ENCODE results near the gene ARAF. TPM values are rescaled to one million over a fixed set of nuclear protein-coding genes. Genes with fewer than 3 reads are reported as not detected.
"Not testable (repeated sequence)": the region's sequence is repeated elsewhere in the genome, so short reads cannot be mapped to it uniquely, and the experiment has no call there.

ARAF gene
- total RNA-seq, 1 donor from 2014 or later = 7.3 TPM

DNA sequence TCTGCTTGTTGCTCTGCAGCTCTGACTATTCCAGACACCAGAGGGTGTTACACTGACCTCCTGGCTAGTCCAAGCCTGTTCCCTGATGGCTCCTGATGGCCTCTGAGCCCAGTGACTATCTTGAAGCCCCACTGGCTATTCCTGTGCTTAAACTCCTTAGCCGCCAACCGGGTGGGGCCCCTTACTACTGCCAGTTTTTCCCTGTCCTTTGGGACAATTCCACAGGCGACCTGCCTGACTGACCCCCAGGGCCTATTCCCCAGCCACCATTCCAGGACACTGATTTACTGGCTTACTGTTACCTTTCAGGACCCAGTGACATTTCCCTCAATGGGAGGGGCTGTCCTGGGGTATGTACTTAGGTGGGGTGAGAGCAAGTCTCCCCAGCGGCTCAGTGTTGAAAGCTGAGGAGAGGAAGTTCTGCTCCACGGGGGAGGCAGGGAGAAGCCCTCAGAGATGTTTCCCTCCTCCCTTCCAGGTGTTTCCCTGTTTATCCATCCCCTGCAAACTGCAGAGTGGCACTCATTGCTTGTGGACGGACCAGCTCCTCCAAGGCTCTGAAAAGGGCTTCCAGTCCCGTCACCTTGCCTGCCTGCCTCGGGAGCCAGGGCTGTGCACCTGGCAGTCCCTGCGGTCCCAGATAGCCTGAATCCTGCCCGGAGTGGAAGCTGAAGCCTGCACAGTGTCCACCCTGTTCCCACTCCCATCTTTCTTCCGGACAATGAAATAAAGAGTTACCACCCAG is 25.2 kb downstream of the ARAF start:
- DNase-seq = no peak

DNA sequence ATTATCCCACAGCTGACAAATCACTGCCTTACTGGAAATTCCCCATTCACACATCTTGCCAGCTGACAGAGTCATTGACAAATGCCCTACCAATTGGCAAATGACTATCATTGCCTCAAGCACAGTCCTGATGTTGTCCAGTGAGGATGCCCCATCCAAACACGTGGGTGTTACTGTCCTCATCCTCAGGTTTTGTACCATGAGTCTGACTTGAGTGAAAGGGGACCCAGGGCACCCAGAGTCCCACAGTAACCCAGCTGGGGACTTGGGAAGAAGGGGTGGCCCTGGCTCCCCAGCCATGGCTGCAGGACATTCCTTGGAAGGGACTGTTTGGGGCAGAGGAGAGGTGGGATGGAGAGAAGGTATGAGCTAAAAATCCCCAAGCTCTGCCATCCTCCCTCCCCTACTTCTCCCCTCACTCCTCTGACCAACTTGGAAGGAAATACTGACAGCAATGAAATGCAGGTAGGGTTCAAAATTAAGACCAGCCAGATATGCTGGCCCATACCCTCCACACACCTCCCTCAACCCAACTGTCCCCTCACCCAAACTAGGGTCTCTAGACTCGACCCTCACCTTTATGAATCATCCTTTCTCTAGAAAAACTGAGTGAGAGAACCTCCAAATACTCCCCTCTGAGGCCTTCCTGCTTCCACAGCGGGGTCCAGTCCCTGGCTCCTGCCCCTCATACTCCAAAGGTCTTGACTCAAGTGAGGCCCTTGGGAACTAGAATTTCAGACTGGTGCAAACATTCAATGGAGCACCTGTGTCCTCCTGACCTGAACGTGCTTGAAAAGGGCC is 26.3 kb downstream of the ARAF start:
- no peak for DNase-seq

DNA sequence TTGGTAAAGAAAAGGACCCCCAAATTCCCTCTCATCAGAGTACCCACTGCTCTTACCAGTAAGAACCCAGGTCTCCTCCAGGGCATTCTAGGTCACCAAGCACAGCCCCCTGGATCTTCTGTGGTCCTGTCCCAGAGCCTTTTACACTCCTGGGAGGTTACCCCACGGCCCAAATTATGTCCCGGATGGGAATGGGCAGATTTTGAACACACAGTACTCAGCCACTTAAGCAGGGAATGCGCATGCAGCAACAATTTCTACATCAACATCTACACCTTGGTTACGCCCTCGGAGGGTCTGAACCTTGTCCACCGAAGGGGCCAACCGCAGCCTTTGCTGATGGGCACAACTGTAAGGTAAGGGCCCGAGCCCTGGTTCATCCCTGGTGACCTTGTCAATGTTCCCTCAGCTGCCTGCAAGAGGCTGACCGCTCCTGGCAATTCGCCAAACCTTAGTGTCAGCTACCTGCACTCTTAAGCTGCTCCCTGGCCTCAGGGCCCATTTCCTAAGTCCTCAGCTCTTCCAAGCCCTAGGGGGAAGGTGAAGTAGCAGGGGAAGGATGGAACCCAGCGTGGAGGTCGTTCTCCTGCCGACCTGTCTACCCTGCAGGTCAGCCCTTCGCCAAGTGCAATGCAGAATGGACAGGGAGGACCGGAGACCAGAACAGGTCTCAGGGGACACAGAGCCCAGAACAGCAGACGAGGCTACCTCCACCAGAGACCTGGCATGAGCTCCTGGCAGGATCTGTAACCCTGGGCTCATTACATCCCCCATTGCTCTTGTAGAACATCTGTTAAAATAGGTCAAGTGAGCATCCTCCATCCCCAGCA is 27.1 kb downstream of the ARAF start:
- no peak for DNase-seq

DNA sequence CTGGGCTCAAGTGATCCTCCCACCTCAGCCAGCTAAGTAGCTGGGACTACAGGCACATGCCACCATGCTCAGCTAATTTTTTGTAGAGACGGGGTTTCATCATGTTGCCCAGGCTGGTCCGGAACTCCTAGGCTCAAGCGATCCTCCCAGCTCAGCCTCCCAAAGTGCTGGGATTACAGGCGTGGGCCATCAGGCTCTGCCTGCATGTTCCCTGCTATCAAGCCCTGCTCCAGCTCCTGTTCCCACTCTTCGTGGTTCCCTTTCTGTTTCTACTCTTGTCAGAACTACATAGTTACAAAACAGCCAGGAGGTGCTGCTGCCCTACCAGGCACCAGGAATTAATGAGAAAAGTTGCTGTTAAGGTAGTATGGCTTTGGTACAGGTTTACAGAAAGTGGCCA is 30.0 kb downstream of the ARAF start:
- no peak for DNase-seq

DNA sequence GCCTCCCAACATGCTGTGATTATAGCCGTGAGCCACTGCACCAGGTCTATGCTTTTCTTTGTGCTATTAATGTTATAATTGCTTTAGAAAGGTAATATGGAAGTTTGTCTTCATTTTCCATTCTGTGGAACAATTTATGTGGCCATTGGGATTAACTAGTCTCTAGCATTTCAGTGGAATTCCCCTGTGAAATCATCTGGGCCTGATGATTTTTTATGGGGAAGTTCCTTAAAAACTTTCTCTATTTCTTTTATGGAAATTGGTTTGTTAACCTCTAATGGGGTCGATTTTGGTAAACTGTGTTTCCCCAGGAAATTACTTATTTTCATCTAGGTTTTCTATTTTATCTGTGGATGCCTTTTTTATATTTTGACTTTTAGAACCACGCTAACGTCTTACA is 32.5 kb downstream of the ARAF start:
- no peak for DNase-seq

DNA sequence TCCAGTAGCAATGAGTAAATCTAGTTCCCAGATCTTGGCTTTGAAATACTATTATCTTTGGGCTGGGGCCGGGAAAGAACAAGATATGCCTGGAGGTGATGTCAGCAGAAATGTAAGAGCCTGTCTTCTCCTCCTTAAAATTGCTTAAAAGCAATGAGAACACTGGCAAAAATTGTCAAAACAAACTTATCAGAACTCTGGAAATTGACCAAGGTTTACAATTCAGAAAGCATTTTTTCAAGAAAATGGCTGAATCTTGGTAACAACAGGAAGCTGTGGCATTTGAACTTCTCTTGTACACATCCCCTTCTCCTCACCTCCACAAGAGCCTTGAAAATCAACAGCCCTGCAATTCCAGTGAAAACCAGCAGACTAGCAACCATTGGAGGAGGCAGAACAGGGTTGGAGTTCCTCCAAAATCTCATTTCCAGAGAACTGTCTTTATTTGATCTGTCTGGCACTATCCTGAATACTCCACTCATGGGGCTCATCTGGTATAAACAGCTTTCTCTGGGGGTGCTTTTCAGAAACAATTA is 34.8 kb downstream of the ARAF start:
- DNase-seq = no peak

DNA sequence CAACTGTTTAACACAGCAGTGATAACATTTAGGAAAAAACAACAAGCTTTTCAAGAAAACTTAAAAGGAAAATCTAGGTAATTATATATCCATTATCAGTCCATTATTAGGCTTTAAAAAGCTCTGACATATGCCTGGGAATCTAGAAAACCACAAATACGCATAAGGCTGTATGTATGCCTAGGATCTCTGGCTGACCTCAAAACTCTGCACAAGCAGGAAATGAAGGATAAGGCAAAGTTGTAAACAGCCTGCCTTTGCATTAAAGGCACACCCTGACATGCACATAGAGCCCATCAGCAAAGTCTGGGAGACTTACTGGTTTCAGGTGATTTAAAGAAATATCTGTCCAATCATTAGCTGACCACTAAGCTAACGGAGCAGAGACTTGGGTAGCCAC is 35.3 kb downstream of the ARAF start:
- DNase-seq = no peak

DNA sequence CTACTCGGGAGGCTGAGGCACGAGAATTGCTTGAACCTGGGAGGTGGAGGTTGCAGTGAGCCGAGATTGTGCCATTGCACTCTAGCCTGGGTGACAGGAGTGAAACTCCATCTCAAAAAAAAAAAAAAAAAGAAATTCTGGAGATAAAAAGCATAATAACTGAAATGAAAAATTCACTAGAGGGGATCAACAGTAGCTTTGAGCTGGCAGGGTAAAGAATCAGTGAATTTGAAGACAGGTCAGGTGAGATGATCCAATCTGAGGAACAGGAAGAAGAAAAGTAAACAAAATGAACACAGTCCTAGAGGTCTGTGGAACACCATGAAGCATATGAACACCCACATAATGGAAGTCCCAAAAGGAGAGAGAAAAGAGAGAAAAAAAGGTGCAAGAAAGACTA is 36.2 kb downstream of the ARAF start:
- no peak for DNase-seq

DNA sequence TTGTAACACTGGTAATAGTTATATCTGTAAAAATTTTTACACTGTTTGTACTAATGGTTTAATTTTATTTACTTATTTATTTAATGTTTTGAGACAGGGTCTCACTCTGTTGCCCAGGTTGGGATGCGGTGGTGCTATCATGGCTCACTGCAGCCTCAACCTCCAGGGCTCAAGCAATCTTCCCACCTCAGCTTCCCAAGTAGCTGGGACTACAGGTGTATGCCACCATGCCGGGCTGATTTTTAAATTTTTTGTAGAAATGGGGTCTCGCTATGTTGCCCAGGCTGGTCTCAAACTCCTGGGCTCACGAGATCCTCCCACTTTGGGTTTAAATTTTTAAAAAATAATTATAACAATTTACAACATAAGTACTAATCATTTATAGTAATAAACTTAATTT is 42.1 kb downstream of the ARAF start:
- not testable (repeated sequence) for DNase-seq

DNA sequence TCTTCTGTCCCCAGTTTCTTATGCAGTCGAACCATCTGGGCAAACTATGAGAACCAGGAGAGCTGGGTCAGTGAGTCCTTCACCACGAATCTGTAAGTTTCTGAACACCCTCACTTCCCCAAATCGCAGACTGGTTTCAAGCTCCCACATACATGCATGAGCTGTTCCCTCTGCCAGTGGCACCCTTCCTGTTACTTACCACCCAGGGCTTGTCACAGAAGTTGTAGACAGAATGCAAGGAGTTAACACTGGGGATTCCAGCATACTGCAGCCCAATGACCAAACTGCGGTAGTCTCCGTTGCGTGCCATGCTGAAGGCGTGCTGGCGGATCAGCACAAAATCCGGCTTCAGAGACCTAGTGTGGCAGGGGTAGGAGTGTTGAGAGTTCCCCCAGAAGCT is 44.0 kb downstream of the ARAF start:
- DNase-seq = no peak

DNA sequence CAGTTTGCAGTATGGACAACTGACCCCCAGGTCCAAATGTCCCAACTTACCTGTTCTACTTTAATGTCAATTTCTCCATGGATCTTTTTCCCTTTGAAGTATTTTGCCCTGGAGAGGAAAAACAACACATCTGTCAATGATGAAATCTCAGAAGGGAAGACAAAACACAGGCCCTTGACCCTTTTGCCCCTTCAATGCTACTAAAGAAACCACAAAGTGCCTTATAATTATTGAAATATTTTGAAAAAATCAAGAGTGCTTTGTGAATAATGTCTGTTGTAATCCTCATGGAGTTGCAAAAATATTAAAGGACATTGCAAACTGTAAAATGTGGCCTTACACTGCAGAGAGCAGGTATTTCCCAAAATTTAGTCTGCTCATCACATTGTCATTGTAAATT is 46.1 kb downstream of the ARAF start:
- DNase-seq = no peak

DNA sequence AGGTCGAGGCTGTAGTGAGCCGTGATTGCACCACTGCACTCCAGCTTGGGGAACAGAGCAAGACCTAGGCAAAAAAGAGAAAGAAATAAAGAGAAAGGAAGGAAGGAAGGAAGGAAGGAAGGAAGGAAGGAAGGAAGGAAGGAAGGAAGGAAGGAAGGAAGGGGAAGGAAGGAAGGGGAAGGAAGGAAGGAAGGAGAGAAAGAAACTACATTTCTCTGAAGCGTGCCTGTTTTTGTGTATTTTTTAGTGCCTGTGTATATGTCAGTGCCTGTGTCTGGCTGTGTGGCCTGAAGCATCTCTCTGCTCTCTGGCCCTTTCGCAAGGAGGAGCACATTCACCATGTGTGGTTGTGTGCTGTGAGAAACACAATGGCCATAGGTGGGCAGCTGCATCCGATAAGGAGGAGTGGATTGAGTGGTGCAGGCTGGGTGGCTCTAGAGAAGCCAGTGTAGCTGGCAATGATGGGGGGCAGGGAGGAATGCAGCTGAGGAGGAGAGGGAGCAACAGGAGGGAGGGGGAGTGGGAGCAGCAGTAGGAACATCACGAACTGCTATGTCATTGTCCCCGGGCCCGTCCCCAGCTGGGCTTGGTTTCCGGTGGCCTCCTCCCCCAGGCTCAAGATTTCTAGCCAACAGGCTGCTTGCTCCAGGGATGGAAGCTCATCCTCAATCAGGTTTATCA is 47.3 kb downstream of the ARAF start:
- DNase-seq = peak; percentile 8

DNA sequence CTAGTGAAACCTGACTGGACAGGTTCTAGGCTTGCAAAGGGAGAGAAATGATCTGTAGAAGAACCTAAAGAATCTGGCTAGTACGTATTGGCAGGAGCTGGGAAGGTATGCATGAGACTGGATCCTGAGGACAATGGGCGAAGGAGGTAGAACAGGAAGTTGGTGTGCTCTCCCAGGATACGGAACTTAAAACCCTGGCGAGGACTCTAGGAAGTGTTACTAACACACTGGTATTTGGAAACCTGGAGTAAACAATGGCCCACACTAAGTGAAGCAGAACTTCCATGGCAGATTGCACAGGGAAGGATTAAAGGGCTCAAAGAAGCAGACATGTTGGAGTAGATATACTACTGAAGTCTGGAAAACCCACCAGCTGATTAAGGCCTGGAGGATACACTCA is 49.5 kb downstream of the ARAF start:
- DNase-seq = no peak

DNA sequence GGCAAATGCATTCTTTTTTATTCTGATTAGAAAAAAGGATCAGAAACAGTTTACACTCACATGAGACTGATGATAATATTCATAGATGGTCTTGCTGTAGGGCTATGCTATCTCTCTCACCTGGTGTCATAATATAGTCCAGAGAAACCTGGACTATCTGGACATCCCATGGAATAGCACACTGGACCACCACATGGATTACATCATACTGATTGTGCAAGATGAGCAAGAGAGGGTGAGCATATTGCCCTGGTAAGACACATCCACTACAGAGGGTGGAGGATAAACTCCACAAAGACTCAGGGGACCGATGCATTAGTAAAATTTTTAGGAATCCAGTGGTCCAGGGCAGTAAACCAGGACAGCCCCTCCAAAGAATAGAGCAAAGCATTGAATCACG is 50.5 kb downstream of the ARAF start:
- DNase-seq = no peak

DNA sequence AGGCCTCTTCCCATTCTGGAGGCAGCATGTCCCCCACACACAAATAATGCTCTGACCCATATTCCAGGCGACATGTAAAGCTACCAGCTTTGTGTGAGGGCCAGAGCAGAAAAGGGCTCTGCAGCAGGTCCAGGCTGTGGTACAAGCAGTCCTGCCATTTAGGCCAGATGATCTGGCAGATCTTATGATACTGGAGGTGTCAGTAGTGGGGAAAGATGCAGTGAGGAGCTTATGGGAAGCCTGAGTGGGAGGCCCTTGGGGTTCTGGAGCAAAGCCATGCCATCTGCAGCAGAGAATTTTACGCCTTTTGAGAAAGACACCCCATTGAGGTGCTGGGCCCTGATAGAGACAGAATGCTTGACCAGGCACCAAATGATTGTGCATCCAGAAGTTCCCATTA is 50.9 kb downstream of the ARAF start:
- no peak for DNase-seq

DNA sequence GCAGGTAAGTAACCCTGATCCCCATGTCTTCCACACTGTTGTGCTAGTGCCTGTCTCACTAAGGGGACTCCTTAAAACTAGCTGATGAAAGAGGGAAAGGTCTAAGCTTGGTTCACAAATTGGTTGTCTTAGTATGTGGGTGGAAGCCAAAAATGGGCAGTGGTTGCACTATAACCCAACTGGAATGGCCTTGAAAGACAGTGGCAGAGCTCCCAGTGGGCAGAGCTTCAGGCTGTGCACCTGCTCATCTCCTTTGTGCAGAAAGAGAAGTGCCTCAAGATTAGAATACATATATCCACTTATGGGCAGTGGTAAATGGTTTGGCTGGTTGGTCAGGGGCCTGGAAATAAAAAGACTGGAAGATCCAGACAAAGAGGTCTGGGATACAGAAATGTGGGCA is 51.4 kb downstream of the ARAF start:
- DNase-seq = no peak

DNA sequence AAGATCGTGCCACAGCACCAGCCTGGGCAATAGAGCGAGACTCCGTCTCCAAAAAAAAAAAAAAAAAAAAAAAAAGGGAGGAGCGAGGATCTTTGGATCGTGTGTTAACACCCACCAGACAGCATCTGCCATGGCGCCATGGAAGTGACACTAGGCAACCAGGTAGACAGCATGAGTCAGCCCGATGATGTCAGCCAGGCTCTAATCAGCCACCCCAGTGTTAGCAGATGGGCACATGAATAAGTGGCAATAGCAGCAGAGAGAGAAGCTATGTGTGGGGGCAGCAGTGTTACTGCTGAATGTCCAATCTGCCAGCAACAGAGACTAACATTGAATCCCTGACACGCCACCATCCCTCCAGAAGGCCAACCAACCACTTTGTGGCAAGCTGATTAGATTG is 52.1 kb downstream of the ARAF start:
- DNase-seq = peak; percentile 27

DNA sequence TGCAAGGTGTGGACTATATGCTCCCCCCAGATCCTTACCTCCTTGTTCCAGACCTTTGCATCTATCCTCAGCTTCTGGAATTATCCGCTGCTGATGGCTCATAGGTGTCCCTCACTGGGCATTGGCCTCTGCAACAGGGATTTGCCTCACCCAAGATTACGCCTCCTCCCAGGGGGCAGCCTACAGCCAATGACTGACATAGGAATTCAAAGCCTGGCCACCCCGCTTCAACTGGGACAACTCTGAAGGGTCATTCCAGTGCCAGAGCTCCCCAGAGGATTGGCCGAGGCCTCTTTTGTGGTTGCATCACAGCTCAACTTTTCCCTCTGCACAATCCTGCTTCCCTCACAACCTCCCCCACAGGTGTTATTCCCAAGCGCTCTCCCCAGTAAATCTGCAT is 53.6 kb downstream of the ARAF start:
- DNase-seq = no peak

DNA sequence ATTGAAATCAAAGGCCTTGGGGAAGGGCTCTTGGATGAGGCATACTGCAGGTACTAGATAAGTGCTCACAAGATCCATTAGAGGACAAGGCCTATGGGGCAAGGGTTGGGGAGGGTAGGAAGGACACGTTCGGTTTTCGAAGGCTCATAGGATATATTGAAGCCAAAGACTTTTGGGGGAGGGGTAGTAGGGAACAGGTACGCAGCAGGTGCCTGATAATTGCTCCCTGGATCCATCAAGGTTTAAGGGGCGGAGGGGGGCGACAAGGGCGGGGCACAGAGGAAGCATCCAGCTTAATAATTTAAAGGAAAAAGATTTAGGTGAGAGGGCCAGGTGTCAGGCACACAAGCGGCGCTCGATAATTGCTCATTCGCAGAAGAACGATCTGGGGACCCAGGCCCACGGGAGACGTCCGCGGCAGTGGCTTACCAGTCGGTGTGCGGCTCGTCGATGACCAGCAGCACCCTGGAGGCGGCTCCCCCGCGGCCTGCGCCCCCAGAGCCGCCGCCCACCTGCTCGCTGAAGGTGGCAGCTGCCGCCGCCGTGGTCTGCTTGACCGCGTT is 58.0 kb downstream of the ARAF start:
- no peak for DNase-seq

DNA sequence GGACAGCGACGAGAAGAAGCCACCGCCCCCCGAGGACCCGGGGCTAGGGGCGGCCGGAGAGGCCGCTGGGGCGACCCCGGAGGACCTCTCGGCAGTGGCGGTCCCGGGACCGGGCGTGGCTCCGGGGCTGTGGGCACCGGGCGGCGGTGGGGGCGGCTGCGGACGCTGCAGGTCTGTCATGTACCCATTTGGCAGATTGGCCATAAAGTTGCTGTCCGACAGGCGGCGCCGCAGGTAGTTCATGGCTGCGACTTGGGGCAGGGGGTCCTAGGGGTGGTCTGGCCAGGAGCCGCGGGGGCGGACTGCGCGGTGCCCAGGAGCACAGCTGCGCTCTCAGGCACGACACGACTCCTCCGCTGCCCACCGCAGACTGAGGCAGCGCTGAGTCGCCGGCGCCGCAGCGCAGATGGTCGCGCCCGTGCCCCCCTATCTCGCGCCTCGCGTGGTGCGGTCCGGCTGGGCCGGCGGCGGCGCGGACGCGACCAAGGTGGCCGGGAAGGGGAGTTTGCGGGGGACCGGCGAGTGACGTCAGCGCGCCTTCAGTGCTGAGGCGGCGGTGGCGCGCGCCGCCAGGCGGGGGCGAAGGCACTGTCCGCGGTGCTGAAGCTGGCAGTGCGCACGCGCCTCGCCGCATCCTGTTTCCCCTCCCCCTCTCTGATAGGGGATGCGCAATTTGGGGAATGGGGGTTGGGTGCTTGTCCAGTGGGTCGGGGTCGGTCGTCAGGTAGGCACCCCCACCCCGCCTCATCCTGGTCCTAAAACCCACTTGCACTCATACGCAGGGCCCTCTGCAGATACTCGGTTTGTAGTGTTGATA is 58.7 kb downstream of the ARAF start, which contains the start of gene SYN1:
Gene SYN1 (minus strand): TSS at position 372 of the 817 bp plus-strand sequence. CDS start 129 bp downstream, at position 243.
- DNase-seq = peak; percentile 63

DNA sequence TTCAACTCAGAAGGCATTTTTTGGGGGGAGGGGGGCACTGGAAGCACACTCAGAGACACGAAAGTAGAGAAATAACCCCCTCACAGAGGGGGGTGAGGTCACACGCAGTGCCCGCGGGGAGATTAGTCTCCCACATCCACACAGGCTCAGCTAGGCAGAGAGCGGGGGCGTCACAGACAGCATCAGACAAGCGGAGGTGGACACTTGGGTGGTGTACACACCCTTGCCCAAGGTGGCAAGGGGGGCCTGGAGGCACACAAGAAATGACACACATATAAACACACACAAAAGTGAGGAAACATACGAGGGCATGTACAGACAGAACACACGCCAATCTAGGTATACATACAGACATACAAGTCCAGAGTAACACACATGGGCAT is 59.3 kb downstream of the ARAF start:
- no peak for DNase-seq

All from occipital lobe (tissue), 2 donors.